Measurements from ENCODE around the gene AGAP2. TPM values are rescaled to one million over a fixed set of nuclear protein-coding genes. Genes with fewer than 3 reads are reported as not detected.
A peak's percentile ranks its signal among the peaks of the same experiment; 100 is the strongest.

Gene AGAP2
- total RNA-seq, 1 experiment from 2014 or later: 1.9 TPM

GRCh38 chr12:57737467-57738460 lies 778 bp downstream of the AGAP2 start:
- no peak for DNase-seq (ENCODE audit: low spot score)

DNA sequence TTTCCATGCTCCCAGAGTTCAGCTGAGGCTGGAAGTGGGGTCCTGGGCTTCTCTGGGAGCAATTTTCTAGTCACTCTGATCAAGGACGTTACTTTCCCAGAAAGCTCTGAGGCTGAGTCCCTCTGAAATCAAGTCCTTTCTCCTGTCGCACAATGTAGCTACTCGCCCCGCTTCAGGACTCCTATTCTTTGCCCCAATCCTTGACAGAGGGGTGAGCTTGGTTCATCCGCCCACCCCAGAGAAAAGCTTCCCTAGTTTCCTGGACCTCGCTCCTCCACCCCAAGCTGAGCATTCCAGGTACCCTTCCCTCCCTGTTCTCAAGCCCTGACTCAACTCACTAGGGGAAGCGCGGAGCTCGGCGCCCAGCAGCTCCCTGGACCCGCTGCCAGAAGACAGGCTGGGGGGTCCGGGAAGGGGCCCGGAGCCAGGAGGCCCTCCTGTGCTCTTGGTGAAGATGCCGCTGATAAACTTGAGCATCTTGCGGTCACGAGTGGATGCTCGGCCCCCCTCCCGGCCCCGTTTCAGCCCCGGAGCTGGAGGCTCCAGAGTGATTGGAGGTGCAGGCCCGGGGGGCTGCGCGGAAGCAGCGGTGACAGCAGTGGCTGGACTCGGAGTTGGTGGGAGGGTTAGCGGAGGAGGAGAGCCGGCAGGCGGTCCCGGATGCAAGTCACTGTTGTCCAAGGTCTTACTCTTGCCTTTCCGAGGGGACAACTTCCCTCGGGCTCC lies 1.6 kb downstream of the AGAP2 start:
- no peak for DNase-seq (ENCODE audit: low spot score)

- DNase-seq (ENCODE audit: low spot score): no peak
Observed at GRCh38 chr12:57735952-57736740, 2.4 kb downstream of the AGAP2 start.

DNA sequence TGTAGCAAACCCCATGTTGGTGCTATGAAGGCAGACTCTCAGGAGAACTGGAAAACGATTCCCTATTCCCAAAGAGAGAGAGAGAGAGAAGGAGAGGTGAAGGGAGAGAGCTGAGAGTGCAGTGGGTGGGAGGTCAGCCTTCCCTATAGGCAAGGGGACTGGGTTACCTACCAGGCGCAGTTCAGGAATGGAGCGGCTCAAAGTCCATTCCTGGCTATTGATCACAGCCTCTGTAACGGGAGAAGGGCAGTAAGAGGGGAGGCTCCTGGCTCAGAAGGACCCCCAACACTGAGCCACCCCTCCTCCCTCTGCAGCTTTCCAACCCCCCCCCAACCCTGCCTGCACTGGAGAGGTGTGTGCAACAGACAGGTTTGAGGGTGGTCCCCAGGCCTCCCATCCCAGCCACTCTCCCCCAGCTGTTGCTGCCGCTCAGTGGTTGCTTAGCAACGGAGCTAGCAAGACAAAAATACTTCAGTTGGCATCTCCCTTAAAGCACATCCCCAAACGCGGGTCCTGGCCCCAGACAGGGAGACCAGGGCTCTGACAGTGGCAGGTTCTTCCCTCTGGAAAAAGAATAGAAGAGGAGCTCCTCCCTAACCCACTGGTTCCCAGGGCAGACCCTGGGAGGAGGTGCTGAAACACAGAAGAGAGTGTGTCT lies 3.2 kb downstream of the AGAP2 start:
- DNase-seq (ENCODE audit: low spot score): no peak

DNA sequence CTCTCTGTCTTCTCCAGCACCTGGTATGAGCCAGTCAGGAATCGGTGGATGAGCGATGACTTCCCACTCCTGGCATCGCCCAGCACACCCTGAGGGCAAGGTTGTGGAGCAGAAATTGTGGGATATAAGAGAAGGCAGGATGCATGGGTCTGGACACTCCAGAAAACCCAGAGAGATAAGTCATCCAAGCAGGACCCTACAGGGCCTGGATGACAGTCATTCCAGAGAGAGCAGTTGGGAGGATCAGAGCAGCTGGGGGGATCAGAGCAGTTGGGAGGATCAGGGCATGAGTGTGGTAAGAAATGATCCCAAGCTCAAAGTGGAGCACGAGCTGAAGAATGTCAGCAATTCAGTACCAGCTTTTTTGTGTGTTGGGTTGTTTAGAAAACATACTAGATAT lies 4.0 kb downstream of the AGAP2 start:
- no peak for DNase-seq (ENCODE audit: low spot score)

GRCh38 chr12:57733928-57734327 lies 4.6 kb downstream of the AGAP2 start:
- no peak for DNase-seq (ENCODE audit: low spot score)

GRCh38 chr12:57732726-57733593 lies 5.6 kb downstream of the AGAP2 start:
- DNase-seq (ENCODE audit: low spot score): no peak

GRCh38 chr12:57732270-57732669 lies 6.3 kb downstream of the AGAP2 start:
- DNase-seq (ENCODE audit: low spot score): no peak

DNA sequence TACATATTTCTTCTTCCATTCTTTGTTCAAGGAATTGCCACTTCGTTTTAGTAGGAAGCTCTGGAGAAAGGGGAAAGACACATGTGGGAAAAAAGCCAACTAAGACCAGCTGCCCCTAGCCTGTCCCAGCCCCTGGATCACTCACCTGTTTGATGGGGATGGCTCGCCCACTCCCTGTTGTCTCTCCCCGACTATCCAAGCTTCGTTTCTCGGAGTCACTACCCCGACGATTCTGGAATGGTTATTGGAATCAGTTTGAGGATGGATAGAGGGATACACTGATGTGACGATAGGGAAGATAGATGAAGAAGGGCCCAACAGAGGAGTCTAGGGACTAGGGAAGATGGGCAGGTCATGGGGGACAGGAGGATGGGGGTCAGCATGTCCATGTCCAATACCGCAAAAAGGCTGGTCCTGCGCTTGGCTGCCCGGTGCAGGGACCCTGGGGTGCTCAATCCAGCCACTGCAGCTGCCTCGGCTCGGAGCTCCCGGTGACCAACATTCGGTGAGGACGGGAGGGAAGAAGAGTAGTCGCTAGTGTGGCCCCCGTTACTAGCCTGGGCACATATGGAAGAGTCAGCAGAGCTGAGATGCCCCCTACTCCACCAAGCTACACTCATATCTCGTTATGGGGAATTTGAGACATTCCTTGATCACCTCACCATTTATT lies 7.0 kb downstream of the AGAP2 start:
- no peak for DNase-seq (ENCODE audit: low spot score)

DNA sequence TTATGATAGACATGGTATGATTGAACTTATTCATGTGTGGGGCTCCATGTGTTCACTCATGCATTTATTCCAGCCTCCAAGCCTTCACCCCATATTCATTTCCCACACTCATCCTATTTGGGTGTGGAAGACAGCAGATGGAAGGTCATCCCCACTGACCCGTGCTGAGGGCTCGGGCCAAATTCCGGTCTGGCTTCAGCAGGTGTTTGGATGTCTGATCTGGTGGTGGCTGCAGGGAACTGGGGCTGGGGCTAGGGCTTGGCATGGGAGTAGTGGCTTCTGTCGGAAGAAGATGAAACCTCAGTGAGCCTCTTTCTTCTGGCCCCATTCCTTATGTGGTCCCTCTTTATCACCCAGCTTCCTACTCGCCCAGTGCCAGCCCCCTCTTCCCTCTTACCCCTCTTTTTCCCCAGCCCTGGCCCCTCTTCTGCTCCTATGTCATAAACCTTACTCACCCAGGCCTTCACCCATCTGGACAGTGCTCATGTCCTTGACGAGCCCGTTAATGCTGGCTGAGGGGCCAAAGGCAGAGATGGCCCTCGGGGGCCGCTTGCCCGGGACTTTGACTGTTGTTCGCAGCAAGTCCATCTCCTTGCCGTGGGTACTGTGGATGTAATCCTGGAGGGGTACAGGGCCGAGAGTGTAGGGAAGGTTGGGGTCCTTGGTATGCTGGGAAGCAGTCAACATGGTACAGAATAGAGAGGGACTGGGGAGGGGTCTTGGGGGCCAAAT lies 8.0 kb downstream of the AGAP2 start:
- no peak for DNase-seq (ENCODE audit: low spot score)

DNA sequence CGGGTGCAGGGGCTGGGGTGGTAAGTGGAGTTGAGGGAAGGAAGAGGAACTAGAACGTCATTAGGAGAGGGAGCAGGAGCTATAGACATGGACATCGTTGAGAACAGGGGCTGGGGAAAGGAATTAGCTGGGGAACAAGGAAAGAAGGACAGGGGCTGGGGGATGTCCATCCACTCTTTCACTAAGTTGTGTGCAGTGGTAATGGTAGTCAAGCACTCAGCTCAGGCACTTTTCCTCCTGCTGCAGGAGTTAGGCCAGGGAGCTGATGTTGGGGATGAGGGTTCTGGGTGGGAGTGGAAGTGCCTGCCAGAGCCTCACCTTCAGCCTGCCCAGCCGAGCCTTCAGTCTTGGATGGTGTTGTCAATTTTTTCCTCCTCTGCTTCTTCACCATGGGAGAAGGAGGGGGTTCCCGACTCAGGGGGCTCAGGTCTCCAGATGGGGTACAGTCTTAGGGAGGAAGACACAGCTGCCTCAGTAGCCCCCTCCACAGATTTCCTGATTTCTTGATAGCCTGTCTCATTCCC lies 9.2 kb downstream of the AGAP2 start:
- no peak for DNase-seq (ENCODE audit: low spot score)

DNA sequence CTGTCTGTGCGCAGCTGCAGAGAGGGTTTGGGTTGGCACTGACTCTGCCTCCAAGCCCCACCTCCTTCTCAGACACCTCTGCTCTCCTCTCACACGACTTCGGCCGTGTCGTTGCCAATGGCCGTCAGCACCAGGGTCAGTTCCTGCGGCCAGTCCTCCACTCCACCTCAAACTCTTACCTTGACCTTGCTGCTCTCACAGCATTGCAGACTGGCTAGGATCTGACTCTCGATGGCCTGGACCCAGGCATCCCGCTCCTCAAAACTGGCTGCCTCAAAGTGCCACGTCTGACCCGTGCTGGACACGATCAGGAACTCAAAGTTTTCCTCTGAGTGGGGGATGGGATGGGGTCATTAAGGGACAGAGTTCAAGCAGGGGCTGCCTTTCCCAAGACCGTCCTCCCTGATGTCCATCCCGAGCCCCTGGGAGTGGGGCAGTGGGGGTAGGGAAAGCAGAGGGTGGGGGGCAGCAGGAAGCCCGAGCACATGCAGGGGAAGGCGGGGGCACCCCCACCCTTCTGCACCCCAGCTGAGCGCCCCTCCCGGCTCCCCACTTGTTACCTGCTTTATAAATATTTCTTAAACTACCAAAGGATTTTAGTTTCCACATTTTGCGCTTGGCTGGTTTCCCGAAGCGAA lies 10.7 kb downstream of the AGAP2 start:
- DNase-seq (ENCODE audit: low spot score): no peak

DNA sequence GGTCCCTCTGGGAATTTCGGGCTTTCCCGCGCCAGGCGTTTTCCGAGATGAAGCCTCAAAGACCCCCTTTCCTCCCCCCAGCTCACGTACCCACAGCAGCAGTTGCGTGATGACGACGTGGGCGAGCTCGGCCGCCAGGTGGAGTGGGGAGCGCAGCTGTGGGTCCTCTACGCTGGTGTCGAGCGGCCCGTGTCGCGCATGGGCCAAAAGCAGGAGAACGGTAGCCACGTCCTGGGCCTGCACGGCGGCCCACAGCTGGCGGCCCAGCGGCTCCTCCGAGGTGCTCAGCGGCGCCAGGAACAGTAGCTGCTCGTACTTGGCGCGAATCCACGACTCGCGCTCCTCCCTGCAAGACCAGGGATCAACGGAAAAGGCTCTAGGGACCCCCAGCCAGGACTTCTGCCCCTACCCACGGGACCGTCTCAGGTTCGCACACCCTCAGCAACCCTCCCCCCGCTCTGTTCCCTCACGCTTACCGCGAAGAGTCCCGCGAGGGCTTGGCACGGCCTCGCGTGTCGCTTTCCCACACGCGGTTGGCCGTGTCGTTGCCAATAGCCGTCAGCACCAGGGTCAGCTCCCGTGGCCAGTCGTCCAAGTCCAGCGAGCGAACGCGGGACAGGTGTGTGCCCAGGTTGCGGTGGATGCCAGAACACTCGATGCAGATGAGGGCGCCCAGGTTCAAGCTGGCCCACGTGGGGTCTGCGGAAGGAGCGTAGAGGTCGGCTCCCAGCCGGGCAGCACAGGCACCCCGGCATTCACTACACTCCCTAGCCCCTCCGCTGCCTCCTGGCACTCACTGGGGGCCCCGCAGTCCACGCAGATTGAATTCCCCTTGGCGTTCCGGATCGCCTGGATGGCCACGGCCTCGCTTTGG lies 11.4 kb downstream of the AGAP2 start:
- no peak for DNase-seq (ENCODE audit: low spot score)

DNA sequence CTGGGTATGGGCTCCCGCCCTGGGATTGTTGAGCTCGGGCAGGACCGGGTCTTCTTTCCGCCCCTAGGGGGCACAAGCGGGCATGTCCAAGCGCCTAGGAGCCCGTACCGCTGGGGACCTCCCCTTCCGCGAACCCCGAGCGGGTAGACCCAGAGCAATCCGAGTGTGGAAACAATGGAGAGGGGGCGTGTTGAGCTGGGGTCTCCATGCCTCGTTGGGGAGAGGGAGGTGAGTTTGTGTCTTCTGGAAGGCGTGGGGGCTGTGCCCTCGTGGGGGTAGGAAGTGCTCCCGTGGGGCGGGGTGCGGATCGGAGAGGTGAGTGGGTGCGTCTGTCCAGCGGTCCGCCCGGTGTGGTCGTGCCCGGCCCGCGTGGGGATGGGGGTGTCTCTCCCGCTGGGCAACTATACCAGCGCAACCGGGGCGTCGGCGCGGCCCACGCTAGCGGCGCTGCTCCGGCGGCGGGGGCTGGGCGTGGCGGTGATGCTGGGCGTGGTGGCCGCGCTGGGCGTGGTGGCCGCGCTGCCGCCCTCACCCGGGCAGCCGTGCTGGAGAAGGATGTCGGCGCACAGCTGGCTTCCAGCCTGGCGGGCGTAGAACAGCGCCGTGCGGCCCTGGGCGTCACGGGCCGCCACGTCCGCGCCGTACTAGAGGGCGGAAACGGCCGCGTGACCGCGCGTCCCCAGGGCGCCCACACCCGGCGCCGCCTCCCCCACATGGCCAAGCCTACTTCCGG lies 12.2 kb downstream of the AGAP2 start:
- DNase-seq (ENCODE audit: low spot score): peak; percentile 80

DNA sequence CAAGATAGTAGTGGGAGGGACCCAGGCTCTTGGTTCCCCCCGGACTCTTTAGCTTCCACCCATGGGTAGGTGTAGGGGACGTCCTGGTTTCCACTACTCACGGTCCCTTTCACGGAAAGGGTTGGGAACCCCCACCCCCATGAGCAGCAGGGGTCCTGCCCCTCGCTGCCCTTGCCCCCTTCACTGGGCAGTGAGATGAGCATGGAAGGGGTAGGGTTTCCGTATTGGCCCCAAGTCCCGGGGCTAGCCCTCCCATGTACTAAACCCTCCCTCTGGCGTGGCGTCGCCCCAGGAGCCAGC lies 12.7 kb downstream of the AGAP2 start:
- DNase-seq (ENCODE audit: low spot score): no peak

- DNase-seq (ENCODE audit: low spot score): no peak
Observed at GRCh38 chr12:57724936-57725740, 13.4 kb downstream of the AGAP2 start.
